ENCODE results near the gene SPAG6.
"Not testable (repeated sequence)": the region's sequence is repeated elsewhere in the genome, so short reads cannot be mapped to it uniquely, and the experiment has no call there.

The SPAG6 gene

DNA sequence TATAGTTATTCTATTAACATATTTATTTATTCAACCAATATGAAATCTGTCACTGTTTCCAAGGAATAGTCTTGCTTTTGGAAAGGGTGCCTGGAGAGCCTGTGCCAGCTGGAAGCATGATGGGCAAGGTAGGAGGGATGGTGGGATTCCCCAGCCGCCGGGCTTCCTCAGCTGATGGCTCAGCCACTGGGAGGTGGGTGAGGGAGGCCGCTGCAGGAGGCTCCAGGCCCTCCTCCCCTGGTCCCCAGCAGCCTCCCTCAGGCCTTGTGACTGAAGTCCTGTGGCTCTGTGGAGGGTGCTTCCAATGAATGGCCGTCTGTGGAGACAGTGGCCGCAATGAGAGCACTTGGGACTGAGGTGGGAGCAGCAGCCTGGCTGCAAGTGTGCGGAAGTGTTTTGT lies 27.0 kb downstream of the SPAG6 start:
- no peak for DNase-seq (ENCODE audit: low spot score)

DNA sequence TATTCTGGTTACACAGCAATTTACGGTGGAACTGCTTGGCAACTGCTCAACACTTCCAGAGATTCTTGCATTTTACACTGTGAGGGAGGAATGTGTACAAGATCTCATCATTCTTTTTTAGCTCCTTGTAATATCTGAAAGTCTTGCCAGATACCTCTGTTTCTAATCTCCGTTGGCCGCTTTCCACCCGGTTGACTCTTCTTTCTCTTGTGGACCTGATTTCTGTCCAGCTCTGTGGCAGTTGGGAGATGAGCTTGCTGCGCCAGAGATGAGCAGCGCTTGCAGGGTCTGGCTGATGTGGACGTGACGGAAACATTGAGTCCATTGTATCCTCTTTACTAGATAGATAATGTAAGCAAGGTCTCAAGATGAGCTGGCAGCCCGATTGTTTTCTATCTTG lies 27.6 kb downstream of the SPAG6 start:
- no peak for DNase-seq (ENCODE audit: low spot score)

DNA sequence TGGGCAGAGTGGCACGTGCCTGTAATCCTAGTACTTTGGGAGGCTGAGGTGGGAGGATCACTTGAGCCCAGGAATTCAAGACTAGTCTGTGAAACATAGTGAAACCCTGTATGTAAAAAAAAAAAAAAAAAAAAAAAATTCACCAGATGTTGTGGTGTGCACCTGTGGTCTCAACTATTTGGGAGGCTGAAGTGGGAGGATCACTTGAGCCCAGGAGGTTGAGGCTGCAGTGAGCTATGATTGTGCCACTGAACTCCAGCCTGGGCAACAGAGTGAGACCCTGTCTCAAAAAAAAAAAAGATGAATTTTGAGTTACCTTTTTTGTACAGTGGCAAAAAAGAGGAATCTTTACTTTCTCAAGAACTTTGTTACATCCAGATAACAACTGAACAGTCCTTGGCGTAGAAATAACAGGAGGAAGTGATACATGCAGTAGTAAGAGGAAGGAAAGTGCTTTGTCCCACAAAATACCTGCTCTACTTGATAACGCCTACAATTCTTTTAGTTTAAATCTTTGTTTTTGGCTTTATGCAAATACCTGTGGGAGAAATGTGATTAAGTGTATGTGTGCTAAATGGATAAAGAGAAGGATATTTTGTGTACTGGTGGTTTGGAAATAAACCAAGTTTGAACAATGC lies 29.3 kb downstream of the SPAG6 start:
- DNase-seq (ENCODE audit: low spot score) = no peak

DNA sequence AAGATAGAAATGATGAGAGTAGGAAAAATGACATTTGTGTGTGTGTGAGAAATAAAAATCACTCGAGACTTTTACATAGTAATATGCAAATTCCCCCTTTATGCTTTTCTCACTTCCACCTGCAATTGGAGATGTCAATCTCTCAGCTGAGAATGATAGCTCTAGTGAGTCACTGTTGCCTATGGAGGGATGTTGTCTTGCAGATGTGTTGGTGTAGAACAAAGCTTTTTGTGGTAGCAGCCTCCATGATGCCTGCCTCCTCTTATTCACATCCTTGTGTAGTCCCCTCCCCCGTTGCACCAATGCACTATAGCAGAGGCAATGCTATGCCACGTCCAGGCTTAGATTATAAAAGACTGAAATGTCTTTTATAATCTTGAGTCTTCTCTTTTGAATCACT lies 33.8 kb downstream of the SPAG6 start:
- no peak for DNase-seq (ENCODE audit: low spot score)

DNA sequence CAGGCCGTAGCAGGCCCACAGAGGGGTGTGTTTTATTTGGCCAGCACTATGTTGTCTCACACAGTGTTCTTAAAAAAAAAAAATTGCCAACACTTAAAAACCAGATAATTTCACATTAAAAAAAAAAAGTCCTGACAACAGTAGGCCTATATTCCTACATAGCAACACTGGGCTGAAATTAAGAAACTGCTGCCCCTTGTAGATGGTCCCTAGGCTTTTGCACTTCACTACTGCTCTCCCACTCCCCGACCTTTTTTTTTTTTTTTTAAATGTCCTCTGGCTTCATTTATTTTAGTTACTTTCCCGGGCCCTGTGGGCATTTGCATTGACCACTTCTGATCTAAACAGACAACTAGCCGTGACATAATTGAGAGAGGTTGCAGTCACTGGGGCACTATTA lies 36.0 kb downstream of the SPAG6 start:
- no peak for DNase-seq (ENCODE audit: low spot score)

DNA sequence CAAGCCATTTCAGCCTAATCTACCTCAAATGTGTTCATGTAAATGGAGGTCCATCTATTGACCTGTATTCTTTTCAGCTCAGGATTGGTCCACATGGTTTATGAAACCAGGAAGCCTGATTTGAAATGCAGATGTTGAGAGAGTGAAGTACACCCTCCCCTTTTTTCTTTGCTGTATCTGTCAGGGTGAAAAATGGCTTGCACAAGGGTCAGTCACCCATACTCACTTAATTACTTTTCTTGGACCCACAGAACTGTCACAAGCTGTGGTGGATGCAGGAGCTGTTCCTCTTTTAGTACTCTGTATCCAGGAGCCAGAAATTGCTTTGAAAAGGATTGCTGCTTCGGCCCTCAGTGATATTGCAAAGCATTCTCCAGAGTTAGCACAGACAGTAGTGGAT lies 41.2 kb downstream of the SPAG6 start:
- no peak for DNase-seq (ENCODE audit: low spot score)

DNA sequence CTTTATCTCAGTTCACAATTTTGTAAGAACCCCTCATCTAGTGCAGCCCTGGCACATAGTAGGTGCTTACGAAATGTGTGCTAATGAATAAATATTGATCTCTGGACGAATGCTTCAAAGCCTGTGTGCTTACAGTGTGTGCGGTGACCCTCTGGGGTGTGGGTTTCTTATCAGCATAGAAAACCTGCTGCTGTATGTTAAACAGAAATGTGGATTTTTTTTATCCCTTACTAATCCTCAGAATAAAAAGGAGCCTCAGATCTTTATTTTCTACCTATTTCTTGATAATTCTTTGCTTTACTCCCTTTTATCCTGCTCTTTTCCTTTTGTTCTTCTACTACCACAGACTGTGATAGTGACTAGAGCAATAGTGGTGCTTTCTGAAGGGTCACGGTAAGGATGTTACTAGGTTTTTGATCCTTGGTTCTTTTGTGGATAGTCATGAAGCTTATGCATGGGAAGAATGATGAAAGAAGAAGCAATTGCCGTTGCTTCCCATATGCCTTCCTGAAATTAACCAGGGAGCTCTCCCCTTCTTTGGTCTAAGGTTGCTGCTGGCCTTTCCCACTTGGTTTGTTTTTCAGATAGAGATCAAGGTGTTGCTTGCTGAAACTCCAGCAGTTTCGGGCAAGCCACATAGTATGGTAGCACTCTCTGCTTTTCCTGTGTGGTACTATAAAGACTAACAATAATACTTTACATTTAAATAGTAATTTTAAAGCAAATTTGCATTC lies 44.7 kb downstream of the SPAG6 start:
- DNase-seq (ENCODE audit: low spot score) = no peak

DNA sequence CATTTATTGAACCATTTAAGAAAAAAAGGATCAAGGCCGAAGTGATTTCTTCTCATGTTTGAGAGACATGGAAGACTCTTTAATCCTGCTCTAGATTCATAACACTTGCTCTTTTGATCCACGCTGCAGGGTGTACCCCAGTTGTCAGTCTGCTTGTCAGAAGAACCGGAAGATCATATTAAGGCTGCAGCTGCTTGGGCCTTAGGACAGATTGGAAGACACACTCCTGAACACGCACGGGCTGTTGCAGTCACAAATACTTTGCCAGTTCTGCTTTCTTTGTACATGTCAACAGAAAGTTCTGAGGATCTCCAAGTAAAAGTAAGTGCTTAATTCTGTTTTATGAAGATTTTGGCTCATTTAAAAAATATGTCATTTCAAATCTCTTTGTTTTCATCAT lies 46.3 kb downstream of the SPAG6 start:
- no peak for DNase-seq (ENCODE audit: low spot score)

DNA sequence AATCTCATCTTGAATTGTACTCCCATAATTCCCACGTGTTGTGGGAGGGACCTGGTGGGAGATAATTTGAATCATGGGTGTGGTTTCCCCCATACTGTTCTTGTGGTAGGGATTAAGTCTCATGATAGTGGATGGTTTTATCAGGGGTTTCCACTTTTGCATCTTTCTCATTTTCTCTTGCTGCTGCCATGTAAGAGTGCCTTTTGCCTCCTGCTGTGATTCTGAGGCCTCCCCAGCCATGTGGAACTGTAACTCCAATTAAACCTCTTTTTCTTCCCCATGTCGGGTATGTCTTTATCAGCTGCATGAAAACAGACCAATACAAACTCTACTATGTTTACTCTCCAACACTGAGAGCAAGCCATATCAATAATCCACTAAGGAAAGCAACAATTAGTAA lies 50.9 kb downstream of the SPAG6 start:
- not testable (repeated sequence) for DNase-seq (ENCODE audit: low spot score)

DNA sequence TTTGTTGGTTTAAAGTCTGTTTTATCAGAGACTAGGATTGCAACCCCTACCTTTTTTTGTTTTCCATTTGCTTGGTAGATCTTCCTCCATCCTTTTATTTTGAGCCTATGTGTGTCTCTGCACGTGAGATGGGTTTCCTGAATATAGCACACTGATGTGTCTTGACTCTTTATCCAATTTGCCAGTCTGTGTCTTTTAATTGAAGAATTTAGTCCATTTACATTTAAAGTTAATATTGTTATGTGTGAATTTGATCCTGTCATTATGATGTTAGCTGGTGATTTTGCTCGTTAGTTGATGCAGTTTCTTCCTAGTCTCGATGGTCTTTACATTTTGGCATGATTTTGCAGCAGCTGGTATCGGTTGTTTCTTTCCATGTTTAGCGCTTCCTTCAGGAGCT lies 61.6 kb downstream of the SPAG6 start:
- not testable (repeated sequence) for DNase-seq (ENCODE audit: low spot score)

DNA sequence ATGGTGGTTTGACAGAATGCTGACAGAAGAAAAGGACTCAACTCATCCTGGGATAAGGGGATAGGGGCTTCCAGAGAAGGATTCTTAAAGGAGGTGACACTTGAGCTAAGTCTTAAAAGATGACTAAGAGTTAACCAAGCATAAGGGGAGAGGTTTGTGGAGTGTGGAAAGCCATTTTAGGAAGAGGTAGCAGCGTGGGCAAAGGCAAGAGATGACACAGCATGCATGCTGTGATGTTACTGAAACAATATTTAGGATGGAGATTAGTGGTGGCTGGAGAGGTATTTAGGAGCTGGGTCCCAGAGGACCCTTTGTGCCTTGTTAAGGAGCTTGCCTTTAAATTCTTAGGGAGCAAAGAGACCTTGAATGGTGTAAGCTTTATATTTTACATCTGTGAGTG lies 65.1 kb downstream of the SPAG6 start:
- no peak for DNase-seq (ENCODE audit: low spot score)

DNA sequence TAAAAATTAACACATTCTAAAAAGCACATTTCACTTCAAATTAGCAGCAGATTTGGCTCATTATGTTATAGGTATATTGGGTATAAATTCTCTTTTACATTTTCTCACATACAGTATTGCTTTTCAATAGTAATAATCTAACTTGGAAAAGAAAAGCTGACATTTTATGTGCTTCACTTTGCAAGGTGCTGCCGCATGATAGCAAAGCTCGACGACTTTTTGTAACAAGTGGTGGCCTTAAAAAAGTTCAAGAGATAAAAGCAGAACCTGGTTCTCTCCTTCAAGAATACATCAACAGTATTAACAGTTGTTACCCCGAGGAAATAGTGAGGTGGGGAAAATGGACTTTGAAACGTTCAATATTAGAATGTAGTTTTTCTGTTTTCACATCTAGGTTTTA lies 65.5 kb downstream of the SPAG6 start:
- no peak for DNase-seq (ENCODE audit: low spot score)

DNA sequence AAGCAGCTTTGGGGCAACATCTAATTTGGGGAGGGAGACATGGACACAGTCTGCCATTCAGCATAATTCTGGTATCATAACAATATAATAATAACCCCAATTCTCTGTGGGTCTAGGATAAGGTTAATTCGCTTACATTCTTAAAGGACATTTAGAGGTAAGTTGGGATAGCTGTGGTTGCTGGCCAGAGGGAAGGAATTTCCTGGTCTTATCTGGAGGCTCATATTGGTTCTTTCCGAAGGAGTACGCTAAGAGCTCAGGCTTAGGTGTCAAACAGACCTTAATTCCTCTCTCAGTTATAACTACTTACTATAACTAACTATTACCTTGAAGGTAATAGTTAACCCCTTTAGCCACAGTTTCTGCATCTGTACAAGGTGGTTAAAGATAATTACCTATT lies 68.8 kb downstream of the SPAG6 start:
- no peak for DNase-seq (ENCODE audit: low spot score)

DNA sequence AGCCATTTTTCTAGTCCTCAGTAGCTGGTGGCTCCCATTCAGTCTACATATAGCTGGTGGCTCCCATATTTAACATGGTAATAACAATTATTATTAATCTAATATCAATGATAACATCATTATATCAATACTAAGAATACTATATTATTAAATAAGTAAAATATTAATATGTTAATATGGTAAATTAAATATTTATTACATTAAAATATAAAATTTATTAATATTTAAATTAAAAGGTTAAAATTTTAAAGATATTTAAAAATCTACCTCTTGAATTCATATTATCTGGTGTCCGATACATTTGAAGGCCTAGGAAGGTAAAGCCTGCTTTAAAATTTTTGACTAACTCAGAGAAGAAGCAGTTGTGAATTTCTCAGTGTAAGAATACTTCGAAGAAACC lies 69.8 kb downstream of the SPAG6 start:
- DNase-seq (ENCODE audit: low spot score) = no peak

DNA sequence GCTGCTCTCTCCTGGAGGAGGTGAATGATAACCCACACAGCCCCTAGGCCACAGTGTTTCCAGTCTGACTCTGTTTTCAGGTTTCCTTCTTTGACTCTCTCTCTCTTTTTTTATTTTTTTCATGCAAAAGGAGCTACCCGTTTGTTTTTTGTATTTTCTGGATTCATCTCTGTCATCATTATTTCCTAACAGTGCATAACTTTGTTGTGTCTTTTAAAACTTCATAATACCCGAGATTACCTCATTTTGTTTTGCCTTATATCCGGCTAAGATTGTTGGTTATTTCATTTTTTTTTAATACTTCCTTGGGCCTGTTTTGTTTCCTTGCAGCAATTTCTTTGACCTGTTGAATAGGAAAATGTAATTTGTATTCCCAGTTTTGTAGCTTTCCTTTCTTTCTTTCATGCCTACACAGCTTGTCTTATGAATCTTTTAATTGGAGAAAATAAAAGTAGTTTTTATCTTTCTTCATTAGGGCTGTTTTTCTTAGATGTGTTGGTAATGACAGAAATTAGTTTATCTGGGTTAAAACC lies 72.5 kb downstream of the SPAG6 start:
- DNase-seq (ENCODE audit: low spot score) = no peak

DNA sequence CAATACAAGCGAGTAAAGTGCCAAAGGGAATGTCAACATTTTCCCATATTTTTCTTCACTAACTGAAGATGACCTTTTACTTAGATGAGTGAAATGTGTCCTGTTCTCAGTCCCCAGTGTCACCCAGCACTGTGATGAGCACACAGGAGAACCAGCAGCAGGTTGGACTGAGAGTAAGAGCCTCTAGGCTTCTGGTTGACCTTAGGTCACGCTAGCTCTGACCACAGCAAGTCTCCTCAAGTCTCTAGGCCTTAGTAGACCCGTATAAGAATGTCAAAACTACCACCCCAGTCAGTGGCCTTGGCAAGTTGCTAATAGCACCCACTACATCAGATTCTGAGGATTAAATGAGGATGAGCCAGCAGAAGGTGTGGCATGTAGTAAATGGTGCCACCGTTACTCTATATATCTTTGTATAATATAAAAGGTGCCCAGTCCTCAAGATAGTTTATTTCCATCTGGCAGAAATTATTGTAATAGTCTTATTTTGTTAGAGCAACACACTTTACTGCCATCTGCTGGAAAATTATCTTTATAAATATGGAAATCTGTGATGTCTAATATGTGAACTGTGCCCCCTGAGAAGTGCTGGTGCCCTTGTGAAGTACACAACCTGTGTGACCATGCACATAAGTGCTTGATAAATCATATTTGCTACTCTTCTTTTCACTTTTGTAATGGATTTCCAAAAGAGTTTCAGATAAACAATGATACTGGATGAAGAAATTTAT lies 75.7 kb downstream of the SPAG6 start:
- DNase-seq (ENCODE audit: low spot score) = peak; percentile 24

DNA sequence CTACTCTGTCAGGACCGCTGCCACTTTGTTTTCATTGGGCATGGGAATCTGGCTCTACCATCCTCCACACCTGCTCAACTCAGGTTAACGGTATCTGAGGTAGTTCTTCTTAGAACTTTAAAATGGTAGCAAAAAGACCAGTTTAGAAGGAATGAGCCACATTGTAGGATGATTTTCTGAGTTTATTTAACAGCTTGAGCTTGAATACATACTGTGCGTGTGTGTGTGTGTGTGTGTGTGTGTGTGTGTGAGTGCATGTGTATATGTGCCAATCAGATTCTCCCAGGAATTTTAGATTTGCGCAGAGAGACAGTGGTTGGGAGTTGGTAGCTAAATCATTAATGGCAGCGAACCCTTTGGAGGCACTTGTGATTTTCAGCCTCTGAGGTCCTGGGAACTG lies 81.4 kb downstream of the SPAG6 start:
- no peak for DNase-seq (ENCODE audit: low spot score)

DNA sequence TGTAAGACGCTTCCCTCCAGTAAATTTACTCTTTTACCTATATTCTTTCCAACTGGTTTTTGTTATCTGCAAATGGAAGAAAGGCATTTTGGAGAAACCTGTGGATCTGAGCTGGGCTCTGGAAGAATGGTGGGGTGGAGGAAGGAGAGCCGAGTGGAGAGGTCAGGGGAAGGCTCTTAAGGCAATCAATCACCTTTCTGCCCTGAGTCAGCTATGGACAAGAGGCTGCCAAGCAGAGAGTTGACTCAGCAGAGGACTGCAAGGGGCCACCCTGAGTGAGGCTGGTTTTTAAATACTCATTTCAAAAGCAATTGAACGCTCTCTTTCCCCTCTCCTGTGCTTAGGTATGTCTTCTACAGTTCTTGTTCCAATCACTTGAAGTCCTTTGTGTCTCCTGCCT lies 81.8 kb downstream of the SPAG6 start:
- no peak for DNase-seq (ENCODE audit: low spot score)

DNA sequence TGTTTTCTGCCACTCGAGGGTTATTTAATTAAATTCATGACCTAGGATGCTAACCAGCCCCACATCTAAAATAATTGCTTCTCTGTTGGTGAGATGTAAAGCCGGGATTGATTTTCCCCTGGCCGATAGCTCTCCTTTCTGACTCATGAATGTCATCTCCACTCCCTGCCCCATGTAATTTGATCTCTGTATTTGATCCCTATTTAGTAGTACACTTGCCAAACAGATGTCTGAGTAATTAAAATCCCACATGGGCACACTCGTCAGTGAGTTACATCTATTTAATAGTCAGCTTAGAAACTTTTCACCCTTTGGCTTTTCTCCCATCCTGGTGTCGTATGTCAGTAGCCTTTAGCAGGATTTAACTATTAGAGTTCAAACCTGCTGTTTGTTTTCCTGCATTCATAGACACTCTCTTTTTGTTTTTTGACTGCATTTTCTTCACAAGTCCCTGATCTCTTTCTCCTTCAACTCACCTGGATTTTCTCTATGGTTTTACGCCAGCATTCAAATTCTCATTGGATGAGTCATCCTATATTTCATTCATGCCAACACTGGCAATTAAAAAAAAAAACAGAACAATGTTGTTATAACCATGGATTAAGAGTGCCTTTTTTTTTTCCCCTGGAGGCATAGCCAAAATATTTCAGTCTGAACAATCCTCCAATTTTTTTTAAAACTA lies 82.7 kb downstream of the SPAG6 start:
- DNase-seq (ENCODE audit: low spot score) = peak; percentile 7

DNA sequence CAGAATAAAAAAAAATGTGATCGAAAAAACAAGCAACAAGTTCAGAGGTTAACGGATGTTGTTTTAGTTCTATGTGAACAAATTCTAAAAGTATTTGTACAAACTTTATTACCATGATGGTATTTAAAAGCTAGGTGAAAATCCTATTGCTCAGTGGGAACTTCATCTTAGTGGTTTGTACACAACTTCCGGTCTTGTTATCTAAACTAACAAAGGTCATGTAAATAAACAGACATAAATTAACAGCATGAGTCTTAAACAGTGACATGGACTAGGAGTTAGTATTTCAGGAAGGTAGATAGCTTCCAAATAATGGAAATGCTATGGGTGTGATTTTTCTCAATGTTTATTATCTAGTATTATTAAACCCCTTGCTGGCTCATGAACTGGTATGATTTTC lies 83.8 kb downstream of the SPAG6 start:
- no peak for DNase-seq (ENCODE audit: low spot score)

DNA sequence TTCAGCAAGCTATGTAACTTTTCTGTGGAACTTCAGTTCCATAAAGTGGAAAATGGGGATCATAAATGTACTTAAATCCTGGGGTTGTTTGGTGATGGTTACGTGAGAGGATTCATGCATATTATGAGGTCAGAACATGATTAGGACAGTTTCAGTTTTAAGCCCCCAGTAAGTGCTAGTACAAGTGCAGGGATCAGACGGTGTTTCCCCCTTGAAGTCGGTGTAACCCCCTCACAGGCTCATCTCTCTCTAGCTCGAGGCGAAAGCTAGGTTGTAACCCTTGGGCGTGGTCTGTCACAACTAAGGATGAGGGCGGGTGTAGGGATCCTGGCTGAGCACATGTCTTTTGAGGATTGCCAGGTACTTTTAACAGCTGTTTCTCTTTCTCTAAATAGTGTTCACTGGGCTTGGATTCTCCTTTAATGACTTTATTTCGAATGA lies 84.7 kb downstream of the SPAG6 start:
- DNase-seq (ENCODE audit: low spot score) = no peak

DNA sequence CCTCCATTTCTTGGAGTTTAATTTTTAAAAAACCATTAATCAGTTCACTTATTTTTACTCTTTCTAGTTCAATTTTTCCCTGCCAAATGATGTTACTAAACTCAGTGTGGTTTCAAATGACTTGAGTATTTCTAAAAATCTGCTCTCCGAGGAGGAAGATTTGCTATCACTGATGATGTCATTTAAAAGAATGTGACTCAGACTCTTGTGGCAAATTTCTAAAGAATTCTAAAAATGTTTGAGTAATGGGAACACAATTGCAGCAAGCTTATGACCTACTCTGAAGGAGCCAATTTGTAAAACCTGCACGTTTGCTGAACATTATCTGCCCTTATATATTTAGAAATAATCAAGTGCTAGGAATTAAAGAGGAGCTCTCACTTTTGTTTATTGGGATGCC lies 88.6 kb downstream of the SPAG6 start:
- peak; percentile 63 for DNase-seq (ENCODE audit: low spot score)

DNA sequence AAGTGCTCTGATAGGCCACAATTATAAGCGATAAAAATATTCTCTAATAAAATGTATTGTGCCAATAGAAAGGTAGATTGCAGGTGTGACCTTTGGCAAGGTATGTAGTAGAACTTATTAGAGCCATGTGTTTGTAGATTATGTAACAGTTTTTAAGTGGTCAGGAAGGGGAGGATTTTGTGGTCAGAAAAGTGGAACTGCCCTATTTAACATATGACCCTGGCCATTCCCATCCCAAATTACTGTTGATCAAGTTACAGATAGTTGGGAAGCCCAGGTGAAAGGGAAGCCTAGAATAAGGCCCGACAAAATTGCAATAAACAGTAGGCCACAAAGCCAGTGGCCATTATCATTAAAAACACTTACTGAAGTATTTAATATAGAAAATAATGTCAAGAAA lies 89.2 kb downstream of the SPAG6 start:
- no peak for DNase-seq (ENCODE audit: low spot score)
